Cardiac muscle cell (in vitro differentiated cells and primary cell): ENCODE results near the gene UQCC2. TPM values are rescaled to one million over a fixed set of nuclear protein-coding genes. Genes with fewer than 3 reads are reported as not detected.

ENCODE experiments used
- DNase-seq, 2 donors: peaks; one replicate each; pipeline versions ENCODE4 v3.0.0 to v3.0.0-alpha.2; 2010 to 2017; ENCODE audit warnings: low read depth in 1 of 2, low spot score in 1 of 2
- H3K27ac ChIP-seq: fragments of 200-600 bp; sonication (generic); 2 replicates; pipeline ENCODE4 v1.5.1; 2016
- H3K27me3 ChIP-seq: fragments of 200-600 bp; sonication (generic); 2 replicates; pipeline ENCODE4 v1.6.0; 2016; ENCODE audit warnings: control low read depth
- H3K36me3 ChIP-seq: fragments of 200-600 bp; sonication (generic); 2 replicates; pipeline ENCODE4 v1.5.1; 2016; ENCODE audit warnings: control low read depth
- H3K4me1 ChIP-seq: fragments of 200-600 bp; sonication (generic); 2 replicates; pipeline ENCODE4 v1.8.1; 2017; ENCODE audit warnings: low read depth, mild to moderate bottlenecking, mixed run types
- H3K4me3 ChIP-seq: fragments of 200-600 bp; sonication (generic); 2 replicates; pipeline ENCODE4 v1.5.1; 2016; ENCODE audit warnings: mild to moderate bottlenecking
- H3K9me3 ChIP-seq: fragments of 200-600 bp; sonication (generic); 2 replicates; pipeline ENCODE4 v1.5.1; 2017; ENCODE audit warnings: low read depth, mild to moderate bottlenecking, control low read depth
- polyA plus RNA-seq: library from polyadenylated mRNA; unstranded; fragments of >200 nt; fragmentation: Nextera tagmentation; extraction: Ambion mirVana; gene quantifications from 2 replicates; pipeline ENCODE4 v1.2.1, GENCODE V29; 2016
- total RNA-seq: library from RNA; depleted of rRNA; stranded (reverse); fragments of >200 nt; gene quantifications from 2 replicates; pipeline ENCODE4 v1.2.3, GENCODE V29; 2016
- TF ChIP-seq, protein P1 (sequence below): IDR thresholded peaks from 2 replicates; pipeline ENCODE4 v1.5.1; 2012; ENCODE audit warnings: low read depth, mild to moderate bottlenecking, low read length

The UQCC2 gene
- total and polyA plus RNA-seq, 2 experiments from 2014 or later = 40.1 to 232 TPM

GRCh38 chr6:33668328-33668727 lies 43.2 kb downstream of the UQCC2 start:
- no peak overlapping the region for H3K4me3 ChIP-seq

DNA sequence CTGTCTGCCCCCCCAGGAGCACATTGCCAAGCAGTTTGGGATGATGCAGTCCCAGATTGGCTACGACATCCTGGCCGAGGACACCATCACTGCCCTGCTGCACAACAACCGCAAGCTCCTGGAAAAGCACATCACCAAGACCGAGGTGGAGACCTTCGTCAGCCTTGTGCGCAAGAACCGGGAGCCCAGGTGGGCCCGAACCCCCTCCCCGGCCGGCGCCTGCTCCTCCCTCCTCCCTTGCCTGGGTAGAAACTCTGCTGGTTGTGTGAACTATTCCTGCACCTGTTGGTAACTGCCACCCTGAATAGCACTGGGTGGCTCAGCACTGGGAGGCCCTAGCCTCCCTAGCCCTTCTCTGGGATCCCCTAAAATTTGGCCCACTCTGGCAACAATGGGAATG lies 43.7 kb downstream of the UQCC2 start:
- Histone ChIP-seq H3K27ac (no peak overlapping the region), H3K27me3 (no peaks in the 10 kb centered on the region), H3K36me3 (no peaks in the 10 kb centered on the region), H3K9me3 (no peaks in the 10 kb centered on the region), H3K4me3 (no peak overlapping the region), H3K4me1 (no peaks in the 10 kb centered on the region)
- TF ChIP-seq, protein P1, sequence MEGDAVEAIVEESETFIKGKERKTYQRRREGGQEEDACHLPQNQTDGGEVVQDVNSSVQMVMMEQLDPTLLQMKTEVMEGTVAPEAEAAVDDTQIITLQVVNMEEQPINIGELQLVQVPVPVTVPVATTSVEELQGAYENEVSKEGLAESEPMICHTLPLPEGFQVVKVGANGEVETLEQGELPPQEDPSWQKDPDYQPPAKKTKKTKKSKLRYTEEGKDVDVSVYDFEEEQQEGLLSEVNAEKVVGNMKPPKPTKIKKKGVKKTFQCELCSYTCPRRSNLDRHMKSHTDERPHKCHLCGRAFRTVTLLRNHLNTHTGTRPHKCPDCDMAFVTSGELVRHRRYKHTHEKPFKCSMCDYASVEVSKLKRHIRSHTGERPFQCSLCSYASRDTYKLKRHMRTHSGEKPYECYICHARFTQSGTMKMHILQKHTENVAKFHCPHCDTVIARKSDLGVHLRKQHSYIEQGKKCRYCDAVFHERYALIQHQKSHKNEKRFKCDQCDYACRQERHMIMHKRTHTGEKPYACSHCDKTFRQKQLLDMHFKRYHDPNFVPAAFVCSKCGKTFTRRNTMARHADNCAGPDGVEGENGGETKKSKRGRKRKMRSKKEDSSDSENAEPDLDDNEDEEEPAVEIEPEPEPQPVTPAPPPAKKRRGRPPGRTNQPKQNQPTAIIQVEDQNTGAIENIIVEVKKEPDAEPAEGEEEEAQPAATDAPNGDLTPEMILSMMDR = no peak
- no peak for DNase-seq

More at GRCh38 chr6:33668328-33668727, 43.2 kb downstream of the UQCC2 start:
- Histone ChIP-seq H3K27me3 (no peaks in the 10 kb centered on the region), H3K4me1 (no peaks in the 10 kb centered on the region), H3K9me3 (no peaks in the 10 kb centered on the region), H3K36me3 (no peaks in the 10 kb centered on the region), H3K27ac (no peak overlapping the region)
- no peak for DNase-seq
- TF ChIP-seq, protein P1 = no peak

- Histone ChIP-seq H3K4me3 (no peak overlapping the region), H3K36me3 (no peaks in the 10 kb centered on the region), H3K27ac (no peak overlapping the region), H3K27me3 (no peaks in the 10 kb centered on the region), H3K9me3 (no peaks in the 10 kb centered on the region), H3K4me1 (no peaks in the 10 kb centered on the region)
- DNase-seq = no peak
- TF ChIP-seq, protein P1 = no peak
These were observed 44.4 kb downstream of the UQCC2 start for GRCh38 chr6:33667072-33667471.

DNA sequence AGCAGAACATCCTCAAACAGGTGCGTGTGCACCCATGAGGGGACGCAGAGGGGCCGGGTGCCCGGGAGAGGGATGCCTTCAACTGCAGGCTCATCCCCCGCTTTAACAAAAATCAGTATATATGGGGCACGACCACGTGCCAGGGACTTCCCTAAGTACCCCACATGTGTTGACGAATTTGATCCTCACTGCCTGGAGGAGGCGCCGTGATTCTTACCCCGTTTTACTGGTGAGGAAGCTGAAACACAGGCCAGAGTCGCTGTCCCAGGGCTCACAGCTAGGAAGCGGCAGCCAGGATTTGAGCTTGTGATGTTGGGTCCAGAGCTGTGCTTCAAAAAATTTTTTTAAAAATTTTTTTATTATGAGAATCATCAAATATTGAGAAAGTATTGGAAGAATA lies 45.5 kb downstream of the UQCC2 start:
- Histone ChIP-seq H3K9me3 (no peaks in the 10 kb centered on the region), H3K4me1 (no peaks in the 10 kb centered on the region), H3K27me3 (no peaks in the 10 kb centered on the region), H3K36me3 (no peaks in the 10 kb centered on the region), H3K27ac (no peak overlapping the region), H3K4me3 (no peak overlapping the region)
- DNase-seq = no peak
- TF ChIP-seq, protein P1 = no peak

DNA sequence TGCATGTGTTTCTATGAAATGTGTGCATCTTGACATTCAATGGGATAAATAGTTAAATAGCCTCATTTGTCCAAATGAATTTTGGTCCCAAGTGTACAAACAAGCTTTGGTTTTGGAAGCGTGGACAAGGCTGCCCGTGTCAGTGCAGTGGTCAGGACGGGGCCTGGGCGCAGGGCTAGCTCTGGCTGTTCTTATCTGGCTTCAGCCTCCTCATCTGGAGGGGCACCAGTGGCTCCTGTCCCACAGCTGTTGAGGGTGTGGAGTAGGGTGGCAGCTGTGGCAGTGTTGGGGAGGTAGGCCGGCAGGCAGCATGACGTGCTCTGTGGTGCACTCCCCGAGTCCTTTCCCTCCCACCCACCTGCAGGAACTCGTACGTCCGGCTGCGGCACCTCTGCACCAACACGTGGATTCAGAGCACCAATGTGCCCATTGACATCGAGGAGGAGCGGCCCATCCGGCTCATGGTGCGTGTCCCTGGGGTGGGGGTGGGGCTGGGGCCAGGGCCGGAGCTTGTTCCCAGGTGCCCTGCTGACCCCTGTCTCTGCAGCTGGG lies 46.9 kb downstream of the UQCC2 start:
- no peak overlapping the region for H3K27ac ChIP-seq
- H3K4me3 ChIP-seq = no peak overlapping the region
- no peaks in the 10 kb centered on the region for H3K9me3 ChIP-seq
- no peaks in the 10 kb centered on the region for H3K4me1 ChIP-seq
- TF ChIP-seq, protein P1 = no peak
- DNase-seq = no peak
- no peaks in the 10 kb centered on the region for H3K36me3 ChIP-seq
- no peaks in the 10 kb centered on the region for H3K27me3 ChIP-seq
